Nephron progenitor cell (in vitro differentiated cells): ENCODE results near the gene SMIM13.
A peak's percentile ranks its signal among the peaks of the same experiment; 100 is the strongest.

Experiments used
- DNase-seq: peaks from one replicate; pipeline ENCODE4 v3.0.0; 2021
- H3K27ac Mint-ChIP-seq: 2 replicates; pipeline ENCODE4 v1.8.0; 2021; ENCODE audit warnings: mild to moderate bottlenecking, moderate library complexity, mixed read lengths
- H3K27me3 Mint-ChIP-seq: 2 replicates; pipeline ENCODE4 v1.8.0; 2021; ENCODE audit warnings: mild to moderate bottlenecking, low read depth, mixed read lengths; ENCODE audit not compliant: poor library complexity
- H3K36me3 Mint-ChIP-seq: 2 replicates; pipeline ENCODE4 v1.8.0; 2021; ENCODE audit warnings: low read depth, mixed read lengths
- H3K4me1 Mint-ChIP-seq: 2 replicates; pipeline ENCODE4 v1.8.0; 2021; ENCODE audit warnings: mixed read lengths
- H3K4me3 Mint-ChIP-seq: 2 replicates; pipeline ENCODE4 v1.8.0; 2021; ENCODE audit warnings: mild to moderate bottlenecking, moderate library complexity, mixed read lengths
- H3K9me3 Mint-ChIP-seq: 2 replicates; pipeline ENCODE4 v1.8.0; 2021; ENCODE audit warnings: mild to moderate bottlenecking, moderate library complexity, mixed read lengths
- TF ChIP-seq, protein P1 (sequence below): fragments of 200-600 bp; sonication (generic); IDR thresholded peaks from 2 replicates; pipeline ENCODE4 v1.5.0; 2021; ENCODE audit warnings: antibody characterized with exemption

Gene SMIM13

GRCh38 chr6:11094411-11094851 is 797 bp downstream of the SMIM13 start:
- peak; percentile 35 for DNase-seq
- H3K27ac Mint-ChIP-seq, result peak overlapping the region; percentile 80
- peaks cover 3% of the 10 kb centered on the region for H3K27me3 Mint-ChIP-seq
- H3K9me3 Mint-ChIP-seq, result peaks cover 2% of the 10 kb centered on the region
- H3K4me1 Mint-ChIP-seq, result peaks cover 28% of the 10 kb centered on the region
- H3K36me3 Mint-ChIP-seq, result peaks cover 27% of the 10 kb centered on the region
- peak overlapping the region; percentile 93 for H3K4me3 Mint-ChIP-seq
- TF ChIP-seq, protein P1, sequence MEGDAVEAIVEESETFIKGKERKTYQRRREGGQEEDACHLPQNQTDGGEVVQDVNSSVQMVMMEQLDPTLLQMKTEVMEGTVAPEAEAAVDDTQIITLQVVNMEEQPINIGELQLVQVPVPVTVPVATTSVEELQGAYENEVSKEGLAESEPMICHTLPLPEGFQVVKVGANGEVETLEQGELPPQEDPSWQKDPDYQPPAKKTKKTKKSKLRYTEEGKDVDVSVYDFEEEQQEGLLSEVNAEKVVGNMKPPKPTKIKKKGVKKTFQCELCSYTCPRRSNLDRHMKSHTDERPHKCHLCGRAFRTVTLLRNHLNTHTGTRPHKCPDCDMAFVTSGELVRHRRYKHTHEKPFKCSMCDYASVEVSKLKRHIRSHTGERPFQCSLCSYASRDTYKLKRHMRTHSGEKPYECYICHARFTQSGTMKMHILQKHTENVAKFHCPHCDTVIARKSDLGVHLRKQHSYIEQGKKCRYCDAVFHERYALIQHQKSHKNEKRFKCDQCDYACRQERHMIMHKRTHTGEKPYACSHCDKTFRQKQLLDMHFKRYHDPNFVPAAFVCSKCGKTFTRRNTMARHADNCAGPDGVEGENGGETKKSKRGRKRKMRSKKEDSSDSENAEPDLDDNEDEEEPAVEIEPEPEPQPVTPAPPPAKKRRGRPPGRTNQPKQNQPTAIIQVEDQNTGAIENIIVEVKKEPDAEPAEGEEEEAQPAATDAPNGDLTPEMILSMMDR, result no peak

- peaks cover 7% of the 10 kb centered on the region for H3K9me3 Mint-ChIP-seq
- DNase-seq, result no peak
- peak overlapping the region; percentile 93 for H3K4me3 Mint-ChIP-seq
- H3K36me3 Mint-ChIP-seq, result peaks cover 32% of the 10 kb centered on the region
- peaks cover 3% of the 10 kb centered on the region for H3K27me3 Mint-ChIP-seq
- H3K4me1 Mint-ChIP-seq, result peaks cover 28% of the 10 kb centered on the region
- H3K27ac Mint-ChIP-seq, result no peak overlapping the region
- TF ChIP-seq, protein P1, result no peak
Measured at GRCh38 chr6:11094941-11095340, 1.3 kb downstream of the SMIM13 start.

GRCh38 chr6:11096109-11096508 is 2.5 kb downstream of the SMIM13 start:
- H3K27ac Mint-ChIP-seq, result no peak overlapping the region
- no peak overlapping the region for H3K4me3 Mint-ChIP-seq
- no peak for DNase-seq

DNA sequence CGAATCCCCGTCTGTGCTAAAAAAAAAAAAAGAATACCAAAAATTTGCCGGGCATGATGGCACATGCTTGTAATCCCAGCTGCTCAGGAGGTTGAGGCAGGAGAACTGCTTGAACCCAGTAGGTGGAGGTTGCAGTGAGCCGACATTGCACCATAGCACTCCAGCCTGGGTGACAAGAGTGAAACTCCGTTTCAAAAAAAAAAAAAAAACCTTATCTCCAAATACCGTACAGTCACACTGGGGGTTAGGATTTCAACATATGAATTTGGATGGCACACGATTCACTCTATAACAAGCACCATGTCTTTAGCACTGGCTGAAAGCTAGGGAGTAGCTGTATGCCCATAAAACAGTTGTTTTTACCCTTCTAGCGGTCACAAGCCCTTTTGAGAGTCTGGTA is 3.8 kb downstream of the SMIM13 start:
- no peak overlapping the region for H3K27ac Mint-ChIP-seq
- TF ChIP-seq, protein P1, result no peak
- H3K27me3 Mint-ChIP-seq, result peaks cover 5% of the 10 kb centered on the region
- H3K36me3 Mint-ChIP-seq, result peaks cover 54% of the 10 kb centered on the region
- no peak overlapping the region for H3K4me3 Mint-ChIP-seq
- H3K9me3 Mint-ChIP-seq, result peaks cover 31% of the 10 kb centered on the region
- peaks cover 28% of the 10 kb centered on the region for H3K4me1 Mint-ChIP-seq
- no peak for DNase-seq

More at GRCh38 chr6:11096109-11096508, 2.5 kb downstream of the SMIM13 start:
- H3K9me3 Mint-ChIP-seq, result peaks cover 19% of the 10 kb centered on the region
- peaks cover 3% of the 10 kb centered on the region for H3K27me3 Mint-ChIP-seq
- TF ChIP-seq, protein P1, result no peak
- peaks cover 44% of the 10 kb centered on the region for H3K36me3 Mint-ChIP-seq
- peaks cover 28% of the 10 kb centered on the region for H3K4me1 Mint-ChIP-seq

DNA sequence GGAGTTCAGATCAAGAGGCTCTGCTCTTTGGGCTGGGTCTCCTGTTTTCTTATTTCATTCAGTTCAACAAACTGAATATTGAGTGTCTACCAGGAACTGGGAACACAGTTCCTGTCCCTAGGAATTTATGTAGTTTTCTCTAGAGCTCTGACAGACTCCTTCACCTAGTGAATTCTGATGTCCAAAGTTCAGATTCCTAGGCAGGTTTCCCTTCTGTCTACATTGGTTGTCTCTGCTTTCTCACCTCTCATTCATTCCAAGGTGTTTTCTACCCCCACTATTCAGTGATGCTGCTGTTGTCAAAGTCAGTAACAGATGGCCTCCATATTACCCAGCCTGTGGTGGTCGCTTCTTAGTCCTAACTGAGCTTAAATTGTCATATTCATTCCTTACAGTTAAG is 4.4 kb downstream of the SMIM13 start:
- Mint-ChIP-seq H3K27ac (no peak overlapping the region), H3K4me3 (no peak overlapping the region), H3K4me1 (peaks cover 23% of the 10 kb centered on the region), H3K27me3 (peaks cover 5% of the 10 kb centered on the region), H3K9me3 (peaks cover 37% of the 10 kb centered on the region), H3K36me3 (peaks cover 59% of the 10 kb centered on the region)
- TF ChIP-seq, protein P1, result no peak
- DNase-seq, result no peak

GRCh38 chr6:11101417-11101816 is 7.8 kb downstream of the SMIM13 start:
- TF ChIP-seq, protein P1, result no peak
- H3K27ac Mint-ChIP-seq, result no peak overlapping the region
- H3K9me3 Mint-ChIP-seq, result peaks cover 59% of the 10 kb centered on the region
- peaks cover 2% of the 10 kb centered on the region for H3K4me1 Mint-ChIP-seq
- peaks cover 83% of the 10 kb centered on the region for H3K36me3 Mint-ChIP-seq
- no peak overlapping the region for H3K4me3 Mint-ChIP-seq
- peaks cover 5% of the 10 kb centered on the region for H3K27me3 Mint-ChIP-seq
- no peak for DNase-seq
